Smooth muscle cell (in vitro differentiated cells): ENCODE data around the gene HLA-DMB. TPM values are rescaled to one million over a fixed set of nuclear protein-coding genes. Genes with fewer than 3 reads are reported as not detected.

Experiments
- DNase-seq: peaks from one replicate; lab custom pipeline; 2025; ENCODE audit not compliant: unreplicated experiment; lab: John Stamatoyannopoulos, UW
- H2AFZ ChIP-seq: fragments of 200-600 bp; sonication (generic); 2 replicates; pipeline ENCODE4 v1.6.0; 2016; ENCODE audit warnings: antibody characterized with exemption, low read depth, mild to moderate bottlenecking
- H3F3A ChIP-seq: fragments of 200-600 bp; sonication (generic); 2 replicates; pipeline ENCODE4 v1.6.0; 2017; ENCODE audit warnings: antibody characterized with exemption, low read depth
- H3K27ac ChIP-seq: fragments of 200-600 bp; sonication (generic); 2 replicates; pipeline ENCODE4 v1.5.1; 2016; ENCODE audit warnings: low read depth, mild to moderate bottlenecking
- H3K27me3 ChIP-seq: fragments of 200-600 bp; sonication (generic); 2 replicates; pipeline ENCODE4 v1.6.1; 2016; ENCODE audit warnings: low read depth, mild to moderate bottlenecking
- H3K36me3 ChIP-seq: fragments of 200-600 bp; sonication (generic); 2 replicates; pipeline ENCODE4 v1.5.1; 2016; ENCODE audit warnings: low read depth
- H3K4me1 ChIP-seq: fragments of 200-600 bp; sonication (generic); 2 replicates; pipeline ENCODE4 v1.5.1; 2016; ENCODE audit warnings: low read depth
- H3K4me2 ChIP-seq: fragments of 200-600 bp; sonication (generic); 2 replicates; pipeline ENCODE4 v1.6.0; 2016; ENCODE audit warnings: mild to moderate bottlenecking
- H3K4me3 ChIP-seq: fragments of 200-600 bp; sonication (generic); 2 replicates; pipeline ENCODE4 v1.5.1; 2016; ENCODE audit warnings: mild to moderate bottlenecking
- H3K79me2 ChIP-seq: fragments of 200-600 bp; sonication (generic); 2 replicates; pipeline ENCODE4 v1.6.0; 2016; ENCODE audit warnings: low read depth, mild to moderate bottlenecking
- H3K9ac ChIP-seq: fragments of 200-600 bp; sonication (generic); 2 replicates; pipeline ENCODE4 v1.6.0; 2016; ENCODE audit warnings: low read depth
- H3K9me3 ChIP-seq: fragments of 200-600 bp; sonication (generic); replicated peaks from 2 replicates; pipeline ENCODE4 v1.5.1; 2016; ENCODE audit warnings: low read depth
- H4K20me1 ChIP-seq: fragments of 200-600 bp; sonication (generic); 2 replicates; pipeline ENCODE4 v1.6.0; 2016; ENCODE audit warnings: low read depth
- WGBS: methylation state at CpG from one replicate; pipeline ENCODE4 v1.1.7; 2016; ENCODE audit warnings: low lambda C conversion rate; 5-methylcytosine and 5-hydroxymethylcytosine counted together
- polyA plus RNA-seq: library from polyadenylated mRNA; unstranded; fragments of >200 nt; fragmentation: Nextera tagmentation; extraction: Ambion mirVana; gene quantifications from 2 replicates; pipeline ENCODE4 v1.2.1, GENCODE V29; 2016
- total RNA-seq: library from RNA; depleted of rRNA; stranded (reverse); fragments of >200 nt; gene quantifications from 2 replicates; pipeline ENCODE4 v1.2.3, GENCODE V29; 2014
- TF ChIP-seq, protein P1 (sequence below): fragments of 200-600 bp; sonication (generic); IDR thresholded peaks from 2 replicates; pipeline ENCODE4 v1.5.1; 2017; ENCODE audit warnings: borderline replicate concordance, mild to moderate bottlenecking, antibody characterized with exemption; ENCODE audit not compliant: insufficient read depth, poor library complexity, severe bottlenecking

Gene HLA-DMB
- total and polyA plus RNA-seq, 2 experiments from 2014 or later: not detected

DNA sequence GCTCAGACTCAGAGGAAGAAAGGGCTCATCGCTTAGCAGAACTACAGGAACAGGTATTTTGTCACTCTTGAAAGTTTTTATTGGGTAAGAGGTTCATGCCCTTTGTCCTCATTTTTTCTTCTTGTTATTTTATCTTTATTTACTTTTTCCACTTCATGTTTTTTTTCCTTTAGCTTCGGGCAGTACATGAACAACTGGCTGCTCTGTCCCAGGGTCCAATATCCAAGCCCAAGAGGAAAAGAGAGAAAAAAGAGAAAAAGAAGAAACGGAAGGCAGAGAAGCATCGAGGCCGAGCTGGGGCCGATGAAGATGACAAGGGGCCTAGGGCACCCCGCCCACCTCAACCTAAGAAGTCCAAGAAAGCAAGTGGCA lies 37.1 kb upstream of the HLA-DMB start:
- peaks cover 13% of the 10 kb centered on the region for H3K4me1 ChIP-seq
- no peak overlapping the region for H3K4me2 ChIP-seq
- H3K27ac ChIP-seq: no peak overlapping the region
- TF ChIP-seq, protein P1, sequence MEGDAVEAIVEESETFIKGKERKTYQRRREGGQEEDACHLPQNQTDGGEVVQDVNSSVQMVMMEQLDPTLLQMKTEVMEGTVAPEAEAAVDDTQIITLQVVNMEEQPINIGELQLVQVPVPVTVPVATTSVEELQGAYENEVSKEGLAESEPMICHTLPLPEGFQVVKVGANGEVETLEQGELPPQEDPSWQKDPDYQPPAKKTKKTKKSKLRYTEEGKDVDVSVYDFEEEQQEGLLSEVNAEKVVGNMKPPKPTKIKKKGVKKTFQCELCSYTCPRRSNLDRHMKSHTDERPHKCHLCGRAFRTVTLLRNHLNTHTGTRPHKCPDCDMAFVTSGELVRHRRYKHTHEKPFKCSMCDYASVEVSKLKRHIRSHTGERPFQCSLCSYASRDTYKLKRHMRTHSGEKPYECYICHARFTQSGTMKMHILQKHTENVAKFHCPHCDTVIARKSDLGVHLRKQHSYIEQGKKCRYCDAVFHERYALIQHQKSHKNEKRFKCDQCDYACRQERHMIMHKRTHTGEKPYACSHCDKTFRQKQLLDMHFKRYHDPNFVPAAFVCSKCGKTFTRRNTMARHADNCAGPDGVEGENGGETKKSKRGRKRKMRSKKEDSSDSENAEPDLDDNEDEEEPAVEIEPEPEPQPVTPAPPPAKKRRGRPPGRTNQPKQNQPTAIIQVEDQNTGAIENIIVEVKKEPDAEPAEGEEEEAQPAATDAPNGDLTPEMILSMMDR: no peak
- peaks cover 100% of the 10 kb centered on the region for H4K20me1 ChIP-seq
- DNase-seq: no peak
- H3K36me3 ChIP-seq: peaks cover 51% of the 10 kb centered on the region
- H3F3A ChIP-seq: peaks cover 86% of the 10 kb centered on the region
- no peak overlapping the region for H3K4me3 ChIP-seq
- H2AFZ ChIP-seq: no peak overlapping the region
- H3K9ac ChIP-seq: no peak overlapping the region
- no peaks in the 10 kb centered on the region for H3K9me3 ChIP-seq
- WGBS: 93% methylated on average over 7 of the region's 7 CpGs
- H3K79me2 ChIP-seq: peaks cover 72% of the 10 kb centered on the region
- H3K27me3 ChIP-seq: no peaks in the 10 kb centered on the region

DNA sequence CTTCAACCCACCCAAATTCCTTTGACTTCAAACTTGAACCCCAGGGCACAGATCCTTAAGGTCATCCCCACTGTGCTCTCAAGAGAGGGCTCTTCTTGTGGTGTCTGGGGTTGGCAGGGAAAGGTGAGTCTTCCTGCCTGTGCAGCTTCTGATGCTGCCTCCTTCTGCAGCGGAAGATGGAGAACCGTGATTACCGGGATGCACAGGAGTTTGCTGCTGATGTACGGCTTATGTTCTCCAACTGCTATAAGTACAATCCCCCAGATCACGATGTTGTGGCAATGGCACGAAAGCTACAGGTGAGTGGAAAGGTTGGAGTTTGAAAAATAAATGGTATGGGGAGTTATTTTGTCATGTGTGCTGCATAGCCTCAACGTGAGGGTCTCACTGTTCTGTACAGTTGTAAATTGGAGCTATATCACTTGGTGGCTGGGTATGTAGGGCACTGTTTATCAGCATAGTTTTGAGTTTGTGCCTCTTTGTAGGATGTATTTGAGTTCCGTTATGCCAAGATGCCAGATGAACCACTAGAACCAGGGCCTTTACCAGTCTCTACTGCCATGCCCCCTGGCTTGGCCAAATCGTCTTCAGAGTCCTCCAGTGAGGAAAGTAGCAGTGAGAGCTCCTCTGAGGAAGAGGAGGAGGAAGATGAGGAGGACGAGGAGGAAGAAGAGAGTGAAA lies 36.6 kb upstream of the HLA-DMB start:
- Histone ChIP-seq H3K9me3 (no peaks in the 10 kb centered on the region), H3K27ac (peak overlapping the region; percentile 3), H3K9ac (no peak overlapping the region), H3K4me1 (peaks cover 13% of the 10 kb centered on the region), H3K36me3 (peaks cover 51% of the 10 kb centered on the region), H3K4me2 (no peak overlapping the region), H3K4me3 (no peak overlapping the region), H3F3A (peaks cover 81% of the 10 kb centered on the region), H3K27me3 (no peaks in the 10 kb centered on the region), H2AFZ (no peak overlapping the region), H4K20me1 (peaks cover 100% of the 10 kb centered on the region), H3K79me2 (peaks cover 78% of the 10 kb centered on the region)
- no peak for DNase-seq
- TF ChIP-seq, protein P1: no peak
- 94% methylated on average over 10 of the region's 10 CpGs for WGBS

DNA sequence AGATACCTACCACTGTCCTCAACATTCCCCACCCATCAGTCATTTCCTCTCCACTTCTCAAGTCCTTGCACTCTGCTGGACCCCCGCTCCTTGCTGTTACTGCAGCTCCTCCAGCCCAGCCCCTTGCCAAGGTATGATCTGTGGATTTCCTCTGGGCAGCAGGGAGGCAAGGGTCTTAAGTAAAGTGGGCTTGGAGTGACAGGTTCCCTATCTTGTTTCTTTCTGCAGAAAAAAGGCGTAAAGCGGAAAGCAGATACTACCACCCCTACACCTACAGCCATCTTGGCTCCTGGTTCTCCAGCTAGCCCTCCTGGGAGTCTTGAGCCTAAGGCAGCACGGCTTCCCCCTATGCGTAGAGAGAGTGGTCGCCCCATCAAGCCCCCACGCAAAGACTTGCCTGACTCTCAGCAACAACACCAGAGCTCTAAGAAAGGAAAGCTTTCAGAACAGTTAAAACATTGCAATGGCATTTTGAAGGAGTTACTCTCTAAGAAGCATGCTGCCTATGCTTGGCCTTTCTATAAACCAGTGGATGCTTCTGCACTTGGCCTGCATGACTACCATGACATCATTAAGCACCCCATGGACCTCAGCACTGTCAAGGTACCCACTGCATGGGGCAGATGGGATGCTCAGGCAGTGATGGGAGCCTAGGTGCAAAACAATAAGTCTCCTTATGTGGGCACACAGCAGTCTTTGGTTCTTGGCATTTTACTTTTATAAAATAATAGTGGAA lies 35.7 kb upstream of the HLA-DMB start:
- peak overlapping the region; percentile 99 for H3K4me2 ChIP-seq
- H3K36me3 ChIP-seq: peaks cover 50% of the 10 kb centered on the region
- peaks cover 94% of the 10 kb centered on the region for H4K20me1 ChIP-seq
- peaks cover 13% of the 10 kb centered on the region for H3K4me1 ChIP-seq
- H3K4me3 ChIP-seq: no peak overlapping the region
- H3K9me3 ChIP-seq: no peaks in the 10 kb centered on the region
- H3K27me3 ChIP-seq: no peaks in the 10 kb centered on the region
- DNase-seq: no peak
- peak overlapping the region; percentile 3 for H3K27ac ChIP-seq
- peaks cover 80% of the 10 kb centered on the region for H3K79me2 ChIP-seq
- WGBS: 95% methylated on average over 7 of the region's 7 CpGs
- H2AFZ ChIP-seq: no peak overlapping the region
- H3K9ac ChIP-seq: no peak overlapping the region
- TF ChIP-seq, protein P1: no peak
- H3F3A ChIP-seq: peaks cover 72% of the 10 kb centered on the region
